ENCODE results near the gene LLGL1. TPM values are rescaled to one million over a fixed set of nuclear protein-coding genes. Genes with fewer than 3 reads are reported as not detected.

The LLGL1 gene
- total and polyA plus RNA-seq, 2 donors (not counting 1 experiment from before 2014, with no cell fraction given): 14.9 to 15.2 TPM

DNA sequence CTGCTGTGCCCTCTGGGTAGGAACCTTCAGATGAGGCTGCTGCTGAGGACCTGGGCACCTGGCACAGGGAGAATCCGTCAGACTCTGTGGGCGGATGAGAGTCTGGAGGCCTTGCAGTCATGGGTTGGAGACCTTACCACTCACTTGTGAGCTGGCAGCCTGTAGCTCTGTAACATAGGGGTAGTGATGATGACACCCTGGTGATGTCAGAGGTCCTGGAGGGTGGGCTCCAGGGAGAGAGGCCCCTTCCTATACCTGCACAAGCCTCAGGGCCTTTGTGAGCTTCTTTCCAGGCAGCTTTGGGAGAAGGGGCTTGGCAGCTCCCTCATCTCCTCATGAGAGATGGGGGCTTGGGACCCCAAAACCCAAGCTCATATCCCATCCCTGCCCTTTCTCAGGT is 36.7 kb downstream of the LLGL1 start:
- TF ChIP-seq CTCF (IDR thresholded peaks at IDR 0.05) (no peak), EZH2 (IDR thresholded peaks at IDR 0.05; ENCODE audit: borderline replicate concordance, insufficient read depth, low read depth, low read length, poor library complexity, severe bottlenecking) (no peak)
- ATAC-seq (ENCODE audit: low read depth) (no peak), DNase-seq (no peak)
- peaks cover 23 to 36% of the 10 kb centered on the region in 2 donors for H3K4me1 ChIP-seq (ENCODE audit: control insufficient read depth in 2 of 2, insufficient read depth in 2 of 2, low read length in 2 of 2)
- no peak overlapping the region for H2AFZ ChIP-seq (ENCODE audit: insufficient read depth, low read depth, low read length, poor library complexity, severe bottlenecking)
- WGBS (ENCODE audit: insufficient coverage): 100% methylated on average over 2 of the region's 2 CpGs
- ChIA-PET POLR2A (no interaction called here), CTCF (no interaction called here)
- peaks cover 12% of the 10 kb centered on the region for H4K20me1 ChIP-seq (ENCODE audit: control insufficient read depth, insufficient read depth, low read length, poor library complexity, severe bottlenecking)
- H3K9me3 ChIP-seq (ENCODE audit: control extremely low read depth in 1 of 3, control insufficient read depth in 2 of 3, insufficient read depth in 1 of 3, low read length in 2 of 3): no peaks in the 10 kb centered on the region
- H3K9me3 Mint-ChIP-seq (ENCODE audit: insufficient read depth): no peaks in the 10 kb centered on the region
- peak overlapping the region; percentile 83 for H3K4me2 ChIP-seq (replicated peaks; ENCODE audit: low read depth, low read length, poor library complexity, severe bottlenecking)
- H3K36me3 ChIP-seq (replicated peaks in 1 of 2; ENCODE audit: control extremely low read depth in 1 of 2, control insufficient read depth in 1 of 2, extremely low read depth in 1 of 2, insufficient read depth in 2 of 2, low read length in 1 of 2): peaks cover 0 to 26% of the 10 kb centered on the region in 2 experiments
- H3K27ac ChIP-seq (ENCODE audit: low read length in 2 of 2): no peak overlapping the region
- peaks cover 21% of the 10 kb centered on the region for H3K4me1 Mint-ChIP-seq
- peaks cover 41% of the 10 kb centered on the region for H3K79me2 ChIP-seq (ENCODE audit: control insufficient read depth, insufficient read depth, low read length)
- intact Hi-C loops (cut with micrococcal nuclease): no loop called here
- H3K27me3 ChIP-seq (replicated peaks in 1 of 4; ENCODE audit: control extremely low read depth in 1 of 4, control insufficient read depth in 3 of 4, insufficient read depth in 4 of 4, low read length in 3 of 4): no peaks in the 10 kb centered on the region
- H3K27ac Mint-ChIP-seq: no peak overlapping the region
- no peak overlapping the region for H3K9ac ChIP-seq (ENCODE audit: low read length)
- peak overlapping the region; percentile 86 for H3K4me3 Mint-ChIP-seq
- no peak overlapping the region for H3K4me3 ChIP-seq (ENCODE audit: control extremely low read depth in 1 of 5, extremely low read depth in 1 of 5, insufficient read depth in 1 of 5, low read depth in 2 of 5, low read length in 4 of 5)
- H3K27me3 Mint-ChIP-seq: no peaks in the 10 kb centered on the region

DNA sequence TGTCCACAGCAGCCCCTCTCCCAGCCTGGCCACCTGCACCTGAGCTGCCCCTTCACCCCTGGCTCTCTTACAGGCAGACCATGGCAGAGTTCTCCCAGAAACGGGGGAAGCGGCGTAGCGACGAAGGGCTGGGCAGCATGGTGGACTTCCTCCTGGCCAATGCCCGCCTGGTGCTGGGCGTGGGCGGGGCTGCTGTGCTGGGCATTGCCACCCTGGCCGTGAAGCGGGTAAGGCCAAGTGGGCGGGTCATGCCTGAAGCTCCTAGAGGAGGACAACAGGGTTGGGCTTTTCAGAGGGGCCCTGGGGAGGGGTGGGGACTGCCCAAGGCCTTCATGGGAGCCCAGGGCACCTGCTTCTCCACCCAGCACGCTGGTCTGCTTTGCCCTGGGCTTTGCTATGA is 37.2 kb downstream of the LLGL1 start:
- TF ChIP-seq CTCF (IDR thresholded peaks at IDR 0.05): no peak
- TF ChIP-seq EZH2 (IDR thresholded peaks at IDR 0.05; ENCODE audit: borderline replicate concordance, insufficient read depth, low read depth, low read length, poor library complexity, severe bottlenecking): no peak
- H3K36me3 ChIP-seq (replicated peaks in 1 of 2; ENCODE audit: control extremely low read depth in 1 of 2, control insufficient read depth in 1 of 2, extremely low read depth in 1 of 2, insufficient read depth in 2 of 2, low read length in 1 of 2): peaks cover 0 to 25% of the 10 kb centered on the region in 2 experiments
- Mint-ChIP-seq H3K9me3 (ENCODE audit: insufficient read depth) (no peaks in the 10 kb centered on the region), H3K27me3 (no peaks in the 10 kb centered on the region), H3K4me3 (no peak overlapping the region), H3K27ac (no peak overlapping the region), H3K4me1 (peaks cover 18% of the 10 kb centered on the region)
- H2AFZ ChIP-seq (ENCODE audit: insufficient read depth, low read depth, low read length, poor library complexity, severe bottlenecking): no peak overlapping the region
- no peak overlapping the region for H3K27ac ChIP-seq (ENCODE audit: low read length in 2 of 2)
- no peak overlapping the region for H3K4me2 ChIP-seq (replicated peaks; ENCODE audit: low read depth, low read length, poor library complexity, severe bottlenecking)
- DNase-seq (no peak), ATAC-seq (ENCODE audit: low read depth) (no peak)
- H4K20me1 ChIP-seq (ENCODE audit: control insufficient read depth, insufficient read depth, low read length, poor library complexity, severe bottlenecking): peaks cover 7% of the 10 kb centered on the region
- WGBS (ENCODE audit: insufficient coverage): 95% methylated on average over 12 of the region's 12 CpGs
- CTCF ChIA-PET: no interaction called here
- peaks cover 35% of the 10 kb centered on the region for H3K79me2 ChIP-seq (ENCODE audit: control insufficient read depth, insufficient read depth, low read length)
- peaks cover 18 to 31% of the 10 kb centered on the region in 2 donors for H3K4me1 ChIP-seq (ENCODE audit: control insufficient read depth in 2 of 2, insufficient read depth in 2 of 2, low read length in 2 of 2)
- no peak overlapping the region for H3K9ac ChIP-seq (ENCODE audit: low read length)
- intact Hi-C loops (cut with micrococcal nuclease): no loop called here
- no peak overlapping the region for H3K4me3 ChIP-seq (ENCODE audit: control extremely low read depth in 1 of 5, extremely low read depth in 1 of 5, insufficient read depth in 1 of 5, low read depth in 2 of 5, low read length in 4 of 5)
- no peaks in the 10 kb centered on the region for H3K9me3 ChIP-seq (ENCODE audit: control extremely low read depth in 1 of 3, control insufficient read depth in 2 of 3, insufficient read depth in 1 of 3, low read length in 2 of 3)
- POLR2A ChIA-PET: no interaction called here
- H3K27me3 ChIP-seq (replicated peaks in 1 of 4; ENCODE audit: control extremely low read depth in 1 of 4, control insufficient read depth in 3 of 4, insufficient read depth in 4 of 4, low read length in 3 of 4): no peaks in the 10 kb centered on the region

Data from B cell (primary cell).